GM12878 (cell line): ENCODE data around the gene PAX7. TPM values are rescaled to one million over a fixed set of nuclear protein-coding genes. Genes with fewer than 3 reads are reported as not detected.

Experiments used
- ATAC-seq: fragments of 200-7000 bp; cut with Tn5 transposase; 3 replicates; pipeline ENCODE4 v1.9.1; 2020; ENCODE audit warnings: mild to moderate bottlenecking, moderate library complexity
- BruUV-seq: library from RNA; stranded (reverse); fragments of 400-500 nt; replicated peaks from 2 replicates; lab custom pipeline; 2021; lab: Mats Ljungman, UMichigan
- CTCF ChIA-PET: fragments of 300-600 bp; sonication (Branson Sonifier 250); formaldehyde crosslinking; extraction: SDS; loops from one replicate; lab custom pipeline; 2021; ENCODE audit warnings: inconsistent platforms; lab: Yijun Ruan, JAX
- POLR2A ChIA-PET: fragments of 350-600 bp; formaldehyde crosslinking; extraction: SDS; loops from one replicate; lab custom pipeline; 2021; ENCODE audit warnings: inconsistent platforms; lab: Charles Lee
- RAD21 ChIA-PET: fragments of 300-600 bp; sonication (Branson Sonifier 250); formaldehyde crosslinking; loops from one replicate; lab custom pipeline; 2023; ENCODE audit warnings: antibody characterized with exemption; ENCODE audit not compliant: unreplicated experiment; lab: Charles Lee
- SMC1A ChIA-PET: fragments of 300-600 bp; sonication (Branson Sonifier 250); formaldehyde crosslinking; loops from one replicate; lab custom pipeline; 2023; ENCODE audit not compliant: unreplicated experiment, uncharacterized antibody; lab: Charles Lee
- DNase-seq: peaks from one replicate; pipeline ENCODE4 v3.0.0-alpha.2; 2011; ENCODE audit warnings: low read depth, low spot score
- FAIRE-seq: peaks from 3 replicates; lab custom pipeline; 2011; peaks lifted over from hg19 to GRCh38; lab: Jason Lieb, UNC
- H2AFZ ChIP-seq: 2 replicates; pipeline ENCODE4 v1.6.0; 2011; ENCODE audit warnings: low read depth, low read length, control low read depth; ENCODE audit not compliant: control insufficient read depth
- H3K27ac ChIP-seq: 2 replicates; pipeline ENCODE4 v1.5.1; 2011; ENCODE audit warnings: control low read depth; ENCODE audit not compliant: control insufficient read depth, insufficient read depth
- H3K27me3 ChIP-seq, 2 experiments: replicated peaks in 1 of 2; 2 replicates each; pipeline versions ENCODE4 v1.6.0 to v1.6.1; 2011; ENCODE audit warnings: low read length in 1 of 2; ENCODE audit not compliant: control insufficient read depth in 2 of 2, insufficient read depth in 2 of 2
- H3K36me3 ChIP-seq, 2 experiments: 2 replicates each; pipeline ENCODE4 v1.5.1; 2011; ENCODE audit warnings: low read length in 1 of 2; ENCODE audit not compliant: control insufficient read depth in 2 of 2, insufficient read depth in 2 of 2
- H3K4me1 ChIP-seq: 2 replicates; pipeline ENCODE4 v1.6.1; 2011; ENCODE audit warnings: mild to moderate bottlenecking, low read length, moderate library complexity, mixed read lengths; ENCODE audit not compliant: control insufficient read depth, insufficient read depth
- H3K4me2 ChIP-seq: 2 replicates; pipeline ENCODE4 v1.6.0; 2011; ENCODE audit warnings: control low read depth; ENCODE audit not compliant: control insufficient read depth, insufficient read depth
- H3K4me3 ChIP-seq: fragments of 200-600 bp; sonication (generic); 2 replicates; pipeline ENCODE4 v1.5.1; 2016
- H3K79me2 ChIP-seq: 2 replicates; pipeline ENCODE4 v1.6.0; 2011; ENCODE audit warnings: low read length; ENCODE audit not compliant: control insufficient read depth, insufficient read depth
- H3K9ac ChIP-seq: 2 replicates; pipeline ENCODE4 v1.8.0; 2011; ENCODE audit warnings: low read length, control low read depth, mixed read lengths; ENCODE audit not compliant: control insufficient read depth, insufficient read depth
- H3K9me3 ChIP-seq: replicated peaks from 3 replicates; pipeline ENCODE4 v1.5.1; 2011; ENCODE audit warnings: mild to moderate bottlenecking, low read length; ENCODE audit not compliant: control insufficient read depth, insufficient read depth
- H4K20me1 ChIP-seq: 2 replicates; pipeline ENCODE4 v1.6.0; 2011; ENCODE audit not compliant: control insufficient read depth, insufficient read depth
- E2F8 ChIP-seq: fragments of 450-650 bp; IDR thresholded peaks from 2 replicates; pipeline ENCODE4 v1.6.1; 2018; ENCODE audit warnings: mild to moderate bottlenecking, low read depth, moderate library complexity; ENCODE audit not compliant: partially characterized antibody
- WGBS: methylation state at CpG from one replicate; pipeline ENCODE4 v1.1.6; 2016; ENCODE audit warnings: low lambda C conversion rate; ENCODE audit not compliant: insufficient replicate concordance, insufficient coverage; ENCODE audit errors: missing lambda C conversion rate; 5-methylcytosine and 5-hydroxymethylcytosine counted together
- in situ Hi-C: fragments of 300-500 bp; cut with MboI; formaldehyde crosslinking; loops from 9 replicates; pipeline ENCODE4 v1.14.3; 2018; ENCODE audit warnings: mixed read lengths
- intact Hi-C: fragments of 100-400 bp; cut with micrococcal nuclease; formaldehyde crosslinking; loops from one replicate; pipeline ENCODE4 v1.14.2; 2022; ENCODE audit not compliant: unreplicated experiment
- polyA plus RNA-seq, 11 experiments: library from polyadenylated mRNA; depleted of rRNA in 4 of 11; unstranded in 6 of 11; stranded (reverse) in 5 of 11; fragments of >200 nt; fragmentation: Nextera tagmentation in 4 of 11; fragmentation: Illumina TruSeq in 1 of 11; extraction: Ambion mirVana in 4 of 11; extraction: Trizol in 1 of 11; gene quantifications; 1 replicate in 1 of 11; 2 replicates in 10 of 11; pipeline versions ENCODE4 v1.2.1 to v1.2.3, GENCODE V29; 2011 to 2016; ENCODE audit warnings: inconsistent platforms in 2 of 11, missing spikeins in 2 of 11, low read depth in 1 of 11
- total RNA-seq, 4 experiments: library from RNA; depleted of rRNA in 3 of 4; stranded (reverse); fragments of >200 nt in 3 of 4; fragmentation: Illumina TruSeq in 1 of 4; extraction: Trizol in 1 of 4; gene quantifications; 2 replicates each; pipeline versions ENCODE4 v1.2.1 to v1.2.3, GENCODE V29; 2013 to 2021

Gene PAX7
- total and polyA plus RNA-seq, 10 of the 15 experiments (the other 5 are each of a cell fraction or from before 2014, with no cell fraction given) = not detected

GRCh38 chr1:18734461-18735223, 104.0 kb downstream of the PAX7 start:
- no peak for ATAC-seq
- no peak for FAIRE-seq
- H3K9me3 ChIP-seq = no peaks in the 10 kb centered on the region
- no peak overlapping the region for H3K4me2 ChIP-seq
- BruUV-seq = no TSS peak
- TF ChIP-seq E2F8 = no peak
- RAD21 ChIA-PET = no interaction called here
- WGBS = 17% methylated on average over 7 of the region's 7 CpGs
- H3K27me3 ChIP-seq = no peaks in the 10 kb centered on the region; a peak in 3 of 4 replicates
- H4K20me1 ChIP-seq = no peaks in the 10 kb centered on the region
- intact Hi-C loops = no loop called here
- no peaks in the 10 kb centered on the region for H3K36me3 ChIP-seq
- H2AFZ ChIP-seq = no peak overlapping the region
- DNase-seq = no peak
- no peak overlapping the region for H3K9ac ChIP-seq
- in situ Hi-C loops = no loop called here
- H3K4me1 ChIP-seq = no peaks in the 10 kb centered on the region
- no peaks in the 10 kb centered on the region for H3K79me2 ChIP-seq
- H3K4me3 ChIP-seq = no peak overlapping the region
- POLR2A ChIA-PET = no interaction called here
- H3K27ac ChIP-seq = no peak overlapping the region
- SMC1A ChIA-PET = no interaction called here
- CTCF ChIA-PET = no interaction called here
